Neural cell (in vitro differentiated cells): ENCODE measurements around the gene CDC123. TPM values are rescaled to one million over a fixed set of nuclear protein-coding genes. Genes with fewer than 3 reads are reported as not detected.
"Not testable (repeated sequence)": the region's sequence is repeated elsewhere in the genome, so short reads cannot be mapped to it uniquely, and the experiment has no call there.

Experiments
- H2AFZ ChIP-seq: fragments of 200-600, 300-800 bp; sonication (generic), shearing (Covaris generic); 2 replicates; pipeline ENCODE4 v1.6.0; 2014; ENCODE audit warnings: low read depth, mild to moderate bottlenecking, antibody characterized with exemption, low read length, moderate library complexity
- H3F3A ChIP-seq: fragments of 200-600 bp; shearing (Covaris generic); 2 replicates; pipeline ENCODE4 v1.6.1; 2016; ENCODE audit warnings: mild to moderate bottlenecking, moderate library complexity, mixed read lengths, antibody characterized with exemption, low read length; ENCODE audit not compliant: insufficient read depth, poor library complexity, severe bottlenecking
- H3K27ac ChIP-seq: fragments of 200-600, 300-800 bp; sonication (generic), shearing (Covaris generic); 2 replicates; pipeline ENCODE4 v1.5.1; 2014; ENCODE audit warnings: mild to moderate bottlenecking, low read length, moderate library complexity
- H3K27me3 ChIP-seq: fragments of 300-800, 200-600 bp; sonication (generic), shearing (Covaris generic); 2 replicates; pipeline ENCODE4 v1.6.0; 2014; ENCODE audit warnings: mild to moderate bottlenecking, low read depth, low read length, moderate library complexity; ENCODE audit not compliant: insufficient read depth
- H3K36me3 ChIP-seq: fragments of 300-800, 200-600 bp; sonication (generic), shearing (Covaris generic); 2 replicates; pipeline ENCODE4 v1.5.1; 2014; ENCODE audit warnings: mild to moderate bottlenecking, antibody characterized with exemption, low read length, moderate library complexity; ENCODE audit not compliant: insufficient read depth
- H3K4me2 ChIP-seq: fragments of 300-800, 200-600 bp; sonication (generic), shearing (Covaris generic); 2 replicates; pipeline ENCODE4 v1.6.0; 2014; ENCODE audit warnings: mild to moderate bottlenecking, low read length
- H3K4me3 ChIP-seq: fragments of 300-800, 200-600 bp; sonication (generic), shearing (Covaris generic); 2 replicates; pipeline ENCODE4 v1.5.1; 2014; ENCODE audit warnings: mild to moderate bottlenecking, low read length, moderate library complexity
- H3K79me2 ChIP-seq: fragments of 200-600 bp; shearing (Covaris generic); replicated peaks from 2 replicates; pipeline ENCODE4 v1.6.0; 2014; ENCODE audit warnings: mild to moderate bottlenecking, low read length, moderate library complexity; ENCODE audit not compliant: insufficient read depth
- H3K9ac ChIP-seq: fragments of 300-800, 200-600 bp; sonication (generic), shearing (Covaris generic); 2 replicates; pipeline ENCODE4 v1.6.1; 2016; ENCODE audit warnings: mild to moderate bottlenecking, low read length, mixed read lengths
- H3K9me2 ChIP-seq: fragments of 200-600 bp; shearing (Covaris generic); 2 replicates; pipeline ENCODE4 v1.6.1; 2016; ENCODE audit warnings: mild to moderate bottlenecking, low read length, mixed read lengths; ENCODE audit not compliant: insufficient read depth
- H3K9me3 ChIP-seq: fragments of 200-600, 300-800 bp; sonication (generic), shearing (Covaris generic); 2 replicates; pipeline ENCODE4 v1.6.1; 2016; ENCODE audit warnings: mild to moderate bottlenecking, mixed run types, low read length, moderate library complexity, mixed read lengths
- H4K20me1 ChIP-seq: fragments of 200-600 bp; shearing (Covaris generic); 2 replicates; pipeline ENCODE4 v1.6.1; 2016; ENCODE audit warnings: mild to moderate bottlenecking, mixed run types; ENCODE audit not compliant: insufficient read depth
- EP300 ChIP-seq: fragments of 450-650 bp; conservative IDR thresholded peaks from 2 replicates; pipeline ENCODE4 v1.6.1; 2014; ENCODE audit warnings: antibody characterized with exemption, mild to moderate bottlenecking, moderate library complexity; ENCODE audit not compliant: poor library complexity, severe bottlenecking
- EZH2 ChIP-seq: fragments of 200-600, 300-800 bp; shearing (Covaris generic), sonication (generic); IDR thresholded peaks from 2 replicates; pipeline ENCODE4 v1.6.1; 2014; ENCODE audit warnings: antibody characterized with exemption, low read length, borderline replicate concordance, mild to moderate bottlenecking; ENCODE audit not compliant: insufficient read depth, poor library complexity, severe bottlenecking
- MXI1 ChIP-seq: fragments of 450-650 bp; conservative IDR thresholded peaks from 2 replicates; pipeline ENCODE4 v1.6.1; 2014; ENCODE audit warnings: antibody characterized with exemption, mild to moderate bottlenecking; ENCODE audit not compliant: poor library complexity, severe bottlenecking
- POLR2AphosphoS5 ChIP-seq: IDR thresholded peaks from 2 replicates; pipeline ENCODE4 v1.6.1; 2012
- RAD21 ChIP-seq: fragments of 450-650 bp; conservative IDR thresholded peaks from 2 replicates; pipeline ENCODE4 v1.6.1; 2014; ENCODE audit warnings: antibody characterized with exemption, mild to moderate bottlenecking, moderate library complexity
- SMC3 ChIP-seq: fragments of 450-650 bp; conservative IDR thresholded peaks from 2 replicates; pipeline ENCODE4 v1.6.1; 2014; ENCODE audit warnings: antibody characterized with exemption, mild to moderate bottlenecking, moderate library complexity; ENCODE audit not compliant: poor library complexity
- TAF1 ChIP-seq: IDR thresholded peaks from 2 replicates; pipeline ENCODE4 v1.6.1; 2012; ENCODE audit warnings: low read depth
- polyA plus RNA-seq: library from polyadenylated mRNA; depleted of rRNA; stranded (reverse); fragments of >200 nt; gene quantifications from 2 replicates; pipeline ENCODE4 v1.2.3, GENCODE V29; 2014
- TF ChIP-seq, protein P1 (sequence below): fragments of 450-650 bp; IDR thresholded peaks from 2 replicates; pipeline ENCODE4 v1.5.1; 2014; ENCODE audit warnings: antibody characterized with exemption, mild to moderate bottlenecking, moderate library complexity; ENCODE audit not compliant: poor library complexity, severe bottlenecking
- TF ChIP-seq, protein P2 (sequence below): IDR thresholded peaks from 2 replicates; pipeline ENCODE4 v1.6.1; 2012; ENCODE audit warnings: borderline replicate concordance

Gene CDC123
- polyA plus RNA-seq, 1 donor from 2014 or later = 110 TPM

GRCh38 chr10:12279281-12279680, 83.3 kb downstream of the CDC123 start:
- Histone ChIP-seq H3F3A (no peaks in the 10 kb centered on the region), H3K9me3 (no peaks in the 10 kb centered on the region), H3K4me2 (no peak overlapping the region)

GRCh38 chr10:12287772-12288171, 91.8 kb downstream of the CDC123 start:
- no peaks in the 10 kb centered on the region for H4K20me1 ChIP-seq
- H3K79me2 ChIP-seq = no peaks in the 10 kb centered on the region
- no peak overlapping the region for H3K9ac ChIP-seq
- TF ChIP-seq RAD21 = no peak
- TF ChIP-seq, protein P1, sequence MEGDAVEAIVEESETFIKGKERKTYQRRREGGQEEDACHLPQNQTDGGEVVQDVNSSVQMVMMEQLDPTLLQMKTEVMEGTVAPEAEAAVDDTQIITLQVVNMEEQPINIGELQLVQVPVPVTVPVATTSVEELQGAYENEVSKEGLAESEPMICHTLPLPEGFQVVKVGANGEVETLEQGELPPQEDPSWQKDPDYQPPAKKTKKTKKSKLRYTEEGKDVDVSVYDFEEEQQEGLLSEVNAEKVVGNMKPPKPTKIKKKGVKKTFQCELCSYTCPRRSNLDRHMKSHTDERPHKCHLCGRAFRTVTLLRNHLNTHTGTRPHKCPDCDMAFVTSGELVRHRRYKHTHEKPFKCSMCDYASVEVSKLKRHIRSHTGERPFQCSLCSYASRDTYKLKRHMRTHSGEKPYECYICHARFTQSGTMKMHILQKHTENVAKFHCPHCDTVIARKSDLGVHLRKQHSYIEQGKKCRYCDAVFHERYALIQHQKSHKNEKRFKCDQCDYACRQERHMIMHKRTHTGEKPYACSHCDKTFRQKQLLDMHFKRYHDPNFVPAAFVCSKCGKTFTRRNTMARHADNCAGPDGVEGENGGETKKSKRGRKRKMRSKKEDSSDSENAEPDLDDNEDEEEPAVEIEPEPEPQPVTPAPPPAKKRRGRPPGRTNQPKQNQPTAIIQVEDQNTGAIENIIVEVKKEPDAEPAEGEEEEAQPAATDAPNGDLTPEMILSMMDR = no peak
- TF ChIP-seq MXI1 = no peak
- no peak for TF ChIP-seq EZH2
- TF ChIP-seq, protein P2, sequence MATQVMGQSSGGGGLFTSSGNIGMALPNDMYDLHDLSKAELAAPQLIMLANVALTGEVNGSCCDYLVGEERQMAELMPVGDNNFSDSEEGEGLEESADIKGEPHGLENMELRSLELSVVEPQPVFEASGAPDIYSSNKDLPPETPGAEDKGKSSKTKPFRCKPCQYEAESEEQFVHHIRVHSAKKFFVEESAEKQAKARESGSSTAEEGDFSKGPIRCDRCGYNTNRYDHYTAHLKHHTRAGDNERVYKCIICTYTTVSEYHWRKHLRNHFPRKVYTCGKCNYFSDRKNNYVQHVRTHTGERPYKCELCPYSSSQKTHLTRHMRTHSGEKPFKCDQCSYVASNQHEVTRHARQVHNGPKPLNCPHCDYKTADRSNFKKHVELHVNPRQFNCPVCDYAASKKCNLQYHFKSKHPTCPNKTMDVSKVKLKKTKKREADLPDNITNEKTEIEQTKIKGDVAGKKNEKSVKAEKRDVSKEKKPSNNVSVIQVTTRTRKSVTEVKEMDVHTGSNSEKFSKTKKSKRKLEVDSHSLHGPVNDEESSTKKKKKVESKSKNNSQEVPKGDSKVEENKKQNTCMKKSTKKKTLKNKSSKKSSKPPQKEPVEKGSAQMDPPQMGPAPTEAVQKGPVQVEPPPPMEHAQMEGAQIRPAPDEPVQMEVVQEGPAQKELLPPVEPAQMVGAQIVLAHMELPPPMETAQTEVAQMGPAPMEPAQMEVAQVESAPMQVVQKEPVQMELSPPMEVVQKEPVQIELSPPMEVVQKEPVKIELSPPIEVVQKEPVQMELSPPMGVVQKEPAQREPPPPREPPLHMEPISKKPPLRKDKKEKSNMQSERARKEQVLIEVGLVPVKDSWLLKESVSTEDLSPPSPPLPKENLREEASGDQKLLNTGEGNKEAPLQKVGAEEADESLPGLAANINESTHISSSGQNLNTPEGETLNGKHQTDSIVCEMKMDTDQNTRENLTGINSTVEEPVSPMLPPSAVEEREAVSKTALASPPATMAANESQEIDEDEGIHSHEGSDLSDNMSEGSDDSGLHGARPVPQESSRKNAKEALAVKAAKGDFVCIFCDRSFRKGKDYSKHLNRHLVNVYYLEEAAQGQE = no peak
- no peak for TF ChIP-seq POLR2AphosphoS5
- no peak for TF ChIP-seq SMC3
- no peak overlapping the region for H3K4me3 ChIP-seq
- H3K36me3 ChIP-seq = no peaks in the 10 kb centered on the region
- H2AFZ ChIP-seq = no peak overlapping the region
- H3K9me2 ChIP-seq = no peaks in the 10 kb centered on the region
- no peak overlapping the region for H3K4me2 ChIP-seq
- no peaks in the 10 kb centered on the region for H3K9me3 ChIP-seq
- no peak overlapping the region for H3K27ac ChIP-seq
- H3K27me3 ChIP-seq = no peaks in the 10 kb centered on the region
- no peaks in the 10 kb centered on the region for H3F3A ChIP-seq

More at GRCh38 chr10:12279281-12279680, 83.3 kb downstream of the CDC123 start:
- Histone ChIP-seq H3K36me3 (no peaks in the 10 kb centered on the region), H3K27ac (no peak overlapping the region), H3K79me2 (no peaks in the 10 kb centered on the region), H3K9ac (no peak overlapping the region), H3K9me2 (no peaks in the 10 kb centered on the region), H3K4me3 (no peak overlapping the region), H2AFZ (no peak overlapping the region), H3K27me3 (no peaks in the 10 kb centered on the region), H4K20me1 (no peaks in the 10 kb centered on the region)
- TF ChIP-seq RAD21 (no peak), EP300 (no peak), SMC3 (no peak), MXI1 (no peak), TAF1 (no peak), EZH2 (no peak), POLR2AphosphoS5 (no peak)
- TF ChIP-seq, protein P2 = no peak
- TF ChIP-seq, protein P1 = no peak

- H3K4me2 ChIP-seq, H3K27ac ChIP-seq, H3K36me3 ChIP-seq, H3K79me2 ChIP-seq, H3F3A ChIP-seq, H3K9me3 ChIP-seq, H4K20me1 ChIP-seq, H2AFZ ChIP-seq, H3K9ac ChIP-seq, H3K4me3 ChIP-seq, H3K27me3 ChIP-seq, H3K9me2 ChIP-seq: not testable (repeated sequence)
Observed at GRCh38 chr10:12297784-12298183, 101.8 kb downstream of the CDC123 start.
